HCT116 (cell line): ENCODE results near the gene STARD7. TPM values are rescaled to one million over a fixed set of nuclear protein-coding genes. Genes with fewer than 3 reads are reported as not detected.

Experiments
- ATAC-seq: fragments of 200-7000 bp; cut with Tn5 transposase; 2 replicates; pipeline ENCODE4 v1.9.1; 2020; ENCODE audit warnings: mild to moderate bottlenecking, moderate library complexity
- Bru-seq: library from RNA; stranded (reverse); fragments of 400-500 nt; gene quantifications from one replicate; lab custom pipeline; 2021; lab: Mats Ljungman, UMichigan
- BruChase-seq, 2 experiments: library from RNA; stranded (reverse); fragments of 400-500 nt; gene quantifications; one replicate each; lab custom pipeline; 2021; lab: Mats Ljungman, UMichigan
- BruUV-seq: library from RNA; stranded (reverse); fragments of 400-500 nt; replicated peaks from 2 replicates; lab custom pipeline; 2021; lab: Mats Ljungman, UMichigan
- CTCF ChIA-PET: fragments of 300-600 bp; sonication (Branson Sonifier 250); formaldehyde crosslinking; loops from one replicate; lab custom pipeline; 2021; ENCODE audit warnings: antibody characterized with exemption; lab: Charles Lee
- POLR2A ChIA-PET: fragments of 300-600, 350-600 bp; sonication (Branson Sonifier 250); formaldehyde crosslinking; loops from one replicate; lab custom pipeline; 2021; ENCODE audit warnings: antibody characterized with exemption; lab: Charles Lee
- RAD21 ChIA-PET, 2 experiments: fragments of 300-600 bp; sonication (Branson Sonifier 250); formaldehyde crosslinking; loops; one replicate each; lab custom pipeline; 2023; ENCODE audit warnings: low total read pairs in 2 of 2; ENCODE audit not compliant: uncharacterized antibody in 2 of 2, unreplicated experiment in 2 of 2, low non-redundant PET in 1 of 2; lab: Charles Lee
- DNase-seq: peaks from one replicate; pipeline ENCODE4 v3.0.0-alpha.2; 2010; ENCODE audit warnings: low read depth, low spot score
- H2AFZ ChIP-seq: fragments of 200-600 bp; shearing (Covaris generic), sonication (generic); 2 replicates; pipeline ENCODE4 v1.6.1; 2017; ENCODE audit warnings: low read depth, mixed run types, mixed read lengths, antibody characterized with exemption, low read length; ENCODE audit not compliant: poor library complexity, severe bottlenecking
- H3K27ac ChIP-seq: 2 replicates; pipeline ENCODE4 v1.5.1; 2012; ENCODE audit warnings: low read depth, low read length
- H3K27me3 ChIP-seq: fragments of 200-600 bp; sonication (generic); 2 replicates; pipeline ENCODE4 v1.6.1; 2016; ENCODE audit warnings: mixed run types, low read length, mixed read lengths; ENCODE audit not compliant: insufficient read depth
- H3K36me3 ChIP-seq, 2 experiments: fragments of 200-500 bp in 1 of 2; fragments of 200-600 bp in 1 of 2; sonication (Bioruptor generic) in 1 of 2; sonication (generic) in 1 of 2; 2 replicates each; pipeline versions ENCODE4 v1.5.1 to v1.6.1; 2014 to 2016; ENCODE audit warnings: low read length in 2 of 2, inconsistent platforms in 1 of 2, mixed read lengths in 1 of 2, mixed run types in 1 of 2; ENCODE audit not compliant: insufficient read depth in 2 of 2, control insufficient read depth in 1 of 2
- H3K4me1 ChIP-seq, 2 experiments: fragments of 200-600 bp in 1 of 2; sonication (generic) in 1 of 2; 2 replicates each; pipeline versions ENCODE4 v1.5.1 to v1.6.1; 2012 to 2017; ENCODE audit warnings: low read length in 2 of 2, inconsistent platforms in 1 of 2, mild to moderate bottlenecking in 1 of 2, mixed read lengths in 1 of 2, mixed run types in 1 of 2, moderate library complexity in 1 of 2; ENCODE audit not compliant: insufficient read depth in 2 of 2, control insufficient read depth in 1 of 2
- H3K4me2 ChIP-seq: fragments of 200-600 bp; sonication (generic); 2 replicates; pipeline ENCODE4 v1.6.1; 2017; ENCODE audit warnings: mixed run types, low read length, mixed read lengths
- H3K4me3 ChIP-seq, 2 experiments: fragments of 200-600 bp in 1 of 2; sonication (generic) in 1 of 2; replicated peaks in 1 of 2; 2 replicates each; pipeline ENCODE4 v1.5.1; 2011 to 2016; ENCODE audit warnings: low read length in 2 of 2, control low read depth in 1 of 2, low read depth in 1 of 2, mild to moderate bottlenecking in 1 of 2, mixed read lengths in 1 of 2, mixed run types in 1 of 2
- H3K79me2 ChIP-seq: fragments of 200-600 bp; sonication (generic); 2 replicates; pipeline ENCODE4 v1.6.1; 2017; ENCODE audit warnings: mild to moderate bottlenecking, mixed run types, low read length, moderate library complexity, mixed read lengths; ENCODE audit not compliant: insufficient read depth
- H3K9ac ChIP-seq: fragments of 200-600 bp; sonication (generic); 2 replicates; pipeline ENCODE4 v1.6.1; 2016; ENCODE audit warnings: low read length, mixed read lengths
- H3K9me2 ChIP-seq: fragments of 200-600 bp; sonication (generic), shearing (Covaris generic); 2 replicates; pipeline ENCODE4 v1.6.1; 2017; ENCODE audit warnings: mixed run types, mild to moderate bottlenecking, moderate library complexity; ENCODE audit not compliant: insufficient read depth
- H3K9me3 ChIP-seq, 2 experiments: fragments of 200-500 bp in 1 of 2; fragments of 200-600 bp in 1 of 2; sonication (Bioruptor generic) in 1 of 2; sonication (generic) in 1 of 2; 2 replicates each; pipeline ENCODE4 v1.6.1; 2014 to 2017; ENCODE audit warnings: low read length in 2 of 2, mixed read lengths in 2 of 2, inconsistent platforms in 1 of 2, low read depth in 1 of 2, mild to moderate bottlenecking in 1 of 2, mixed run types in 1 of 2, moderate library complexity in 1 of 2; ENCODE audit not compliant: control insufficient read depth in 1 of 2, insufficient read depth in 1 of 2
- H4K20me1 ChIP-seq: fragments of 200-600 bp; sonication (generic), shearing (Covaris generic); 2 replicates; pipeline ENCODE4 v1.6.1; 2017; ENCODE audit warnings: mixed run types, mild to moderate bottlenecking, moderate library complexity; ENCODE audit not compliant: insufficient read depth
- CBX3 ChIP-seq: IDR thresholded peaks from 2 replicates; pipeline ENCODE4 v1.6.1; 2012; ENCODE audit warnings: low read depth
- CEBPB ChIP-seq: IDR thresholded peaks from 2 replicates; pipeline ENCODE4 v1.6.1; 2012; ENCODE audit warnings: low read depth
- EGR1 ChIP-seq: IDR thresholded peaks from 2 replicates; pipeline ENCODE4 v1.6.1; 2012; ENCODE audit warnings: low read depth
- EZH2 ChIP-seq: fragments of 200-600 bp; sonication (generic); IDR thresholded peaks from 2 replicates; pipeline ENCODE4 v1.6.1; 2017; ENCODE audit warnings: antibody characterized with exemption, mixed run types
- EZH2phosphoT487 ChIP-seq: fragments of 200-600 bp; IDR thresholded peaks from 2 replicates; pipeline ENCODE4 v1.6.1; 2018; ENCODE audit warnings: antibody characterized with exemption, borderline replicate concordance
- POLR2A ChIP-seq: IDR thresholded peaks from 2 replicates; pipeline ENCODE4 v1.7.0; 2011; ENCODE audit warnings: borderline replicate concordance; ENCODE audit not compliant: insufficient read depth, insufficient read length; ENCODE audit errors: extremely low read depth
- POLR2AphosphoS5 ChIP-seq: IDR thresholded peaks from 2 replicates; pipeline ENCODE4 v1.6.1; 2011; ENCODE audit warnings: mild to moderate bottlenecking, low read depth, low read length, moderate library complexity
- RAD21 ChIP-seq: IDR thresholded peaks from 2 replicates; pipeline ENCODE4 v1.6.1; 2012; ENCODE audit warnings: low read depth, mild to moderate bottlenecking
- SIN3A ChIP-seq: IDR thresholded peaks from 2 replicates; pipeline ENCODE4 v1.6.1; 2012; ENCODE audit warnings: low read depth
- SP1 ChIP-seq: IDR thresholded peaks from 2 replicates; pipeline ENCODE4 v1.6.1; 2012; ENCODE audit warnings: low read depth
- TCF7L2 ChIP-seq: IDR thresholded peaks from 2 replicates; pipeline ENCODE4 v1.7.0; 2011; ENCODE audit warnings: borderline replicate concordance, inconsistent platforms; ENCODE audit not compliant: insufficient read depth, insufficient read length; ENCODE audit errors: extremely low read depth
- ZFX ChIP-seq: fragments of 450-650 bp; IDR thresholded peaks from 2 replicates; pipeline ENCODE4 v1.6.1; 2017
- intact Hi-C: fragments of 100-400 bp; cut with micrococcal nuclease; formaldehyde crosslinking; loops from 2 replicates; pipeline ENCODE4 v1.10.0; 2022
- long read RNA-seq: library from polyadenylated mRNA; unstranded; transcript quantifications from one replicate; pipeline ENCODE4 v2.0.0, GENCODE V29; 2021; ENCODE audit not compliant: unreplicated experiment
- polyA plus RNA-seq: library from polyadenylated mRNA; unstranded; fragments of >200 nt; gene quantifications from 2 replicates; pipeline ENCODE4 v1.2.1, GENCODE V29; 2012; ENCODE audit warnings: missing spikeins
- total RNA-seq: library from RNA; stranded (reverse); gene quantifications from one replicate; pipeline ENCODE4 v1.2.1, GENCODE V29; 2021; ENCODE audit not compliant: unreplicated experiment
- TF ChIP-seq, protein P1 (sequence below): IDR thresholded peaks from 2 replicates; pipeline ENCODE4 v1.6.1; 2012
- TF ChIP-seq, protein P2 (sequence below): IDR thresholded peaks from 2 replicates; pipeline ENCODE4 v1.6.1; 2012
- TF ChIP-seq, protein P3 (sequence below): IDR thresholded peaks from 2 replicates; pipeline ENCODE4 v1.6.1; 2012; ENCODE audit warnings: low read depth

Gene STARD7, protein sequence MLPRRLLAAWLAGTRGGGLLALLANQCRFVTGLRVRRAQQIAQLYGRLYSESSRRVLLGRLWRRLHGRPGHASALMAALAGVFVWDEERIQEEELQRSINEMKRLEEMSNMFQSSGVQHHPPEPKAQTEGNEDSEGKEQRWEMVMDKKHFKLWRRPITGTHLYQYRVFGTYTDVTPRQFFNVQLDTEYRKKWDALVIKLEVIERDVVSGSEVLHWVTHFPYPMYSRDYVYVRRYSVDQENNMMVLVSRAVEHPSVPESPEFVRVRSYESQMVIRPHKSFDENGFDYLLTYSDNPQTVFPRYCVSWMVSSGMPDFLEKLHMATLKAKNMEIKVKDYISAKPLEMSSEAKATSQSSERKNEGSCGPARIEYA
- total RNA-seq (160 TPM), Bru-seq, nascent RNA (percentile 93 among the genes with signal in this experiment), BruChase-seq, experiment 1, labeled RNA remaining after a 6-hour chase (percentile 98 among the genes with signal in this experiment), BruChase-seq, experiment 2, labeled RNA remaining after a 2-hour chase (percentile 96 among the genes with signal in this experiment)
- 53.5 and 64.4 TPM in 2 replicates for polyA plus RNA-seq
- long read RNA-seq, transcript STARD7-201 (8 exons, 3,368 nt): major isoform, 679 of 757 reads
- long read RNA-seq, partial matches to known transcripts: 11 of 757 reads
- long read RNA-seq, other reads (novel, unspliced or antisense): 67 of 757 reads

DNA sequence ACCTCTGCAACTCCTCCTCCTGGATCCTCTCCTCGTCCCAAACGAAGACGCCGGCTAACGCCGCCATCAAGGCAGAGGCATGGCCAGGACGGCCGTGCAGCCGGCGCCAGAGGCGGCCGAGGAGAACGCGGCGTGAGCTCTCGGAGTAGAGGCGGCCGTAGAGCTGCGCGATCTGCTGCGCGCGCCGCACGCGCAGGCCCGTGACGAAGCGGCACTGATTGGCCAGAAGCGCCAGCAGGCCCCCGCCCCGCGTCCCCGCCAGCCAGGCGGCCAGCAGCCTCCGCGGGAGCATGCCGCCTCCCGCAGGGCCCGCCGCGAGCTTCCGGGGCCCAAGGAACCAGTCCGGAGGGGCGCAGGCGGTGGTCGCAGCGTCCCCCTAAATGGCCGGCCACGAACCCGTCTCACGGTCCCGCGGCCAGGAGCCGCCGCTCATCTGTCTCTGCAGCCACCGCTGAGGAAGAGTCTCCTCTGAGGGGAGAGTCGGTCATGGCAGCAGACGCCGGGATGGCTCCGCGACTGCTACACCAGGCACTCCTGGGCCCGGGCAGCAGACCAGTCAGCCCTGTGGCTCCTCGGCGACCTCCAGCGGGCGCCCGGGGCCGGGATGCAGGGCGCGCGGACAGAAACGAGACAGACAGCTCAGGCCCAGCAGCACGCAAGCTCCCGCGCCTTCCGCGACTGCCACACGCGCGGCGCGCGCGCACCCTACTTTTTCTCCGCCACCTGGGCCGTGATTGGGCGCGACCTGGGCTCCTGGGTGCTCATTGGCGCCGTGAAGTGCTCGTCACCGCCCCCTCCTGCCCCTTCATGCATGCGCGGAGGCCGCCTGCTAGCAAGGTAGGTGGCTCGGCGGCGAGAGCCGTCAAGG, at the start of gene STARD7:
TSS of gene STARD7 (minus strand) at position 685 of the 868 bp plus-strand sequence. CDS start at position 292, 393 bp downstream.
- Histone ChIP-seq H3K4me2 (peak within 1 kb of the TSS; percentile 87), H3K4me1 (peaks cover 14 to 30% of the 10 kb centered on the region in 2 experiments), H3K27ac (peak within 1 kb of the TSS; percentile 99), H3K4me3 (peak within 1 kb of the TSS; percentile 78 to 97)
- TF ChIP-seq EZH2phosphoT487 (no peak), CBX3 (no peak), EGR1 (peak; percentile 91), POLR2A (peak; percentile 81), SIN3A (no peak; the same call in 1 of the 2 replicates), EZH2 (no peak), POLR2AphosphoS5 (peak; percentile 87), ZFX (peak; percentile 89), CEBPB (no peak), TCF7L2 (peak; percentile 60), RAD21 (no peak), SP1 (peak; percentile 97)
- TF ChIP-seq, protein P1, sequence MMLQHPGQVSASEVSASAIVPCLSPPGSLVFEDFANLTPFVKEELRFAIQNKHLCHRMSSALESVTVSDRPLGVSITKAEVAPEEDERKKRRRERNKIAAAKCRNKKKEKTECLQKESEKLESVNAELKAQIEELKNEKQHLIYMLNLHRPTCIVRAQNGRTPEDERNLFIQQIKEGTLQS: no peak
- TF ChIP-seq, protein P2, sequence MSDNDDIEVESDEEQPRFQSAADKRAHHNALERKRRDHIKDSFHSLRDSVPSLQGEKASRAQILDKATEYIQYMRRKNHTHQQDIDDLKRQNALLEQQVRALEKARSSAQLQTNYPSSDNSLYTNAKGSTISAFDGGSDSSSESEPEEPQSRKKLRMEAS: peak; percentile 89
- TF ChIP-seq, protein P3, sequence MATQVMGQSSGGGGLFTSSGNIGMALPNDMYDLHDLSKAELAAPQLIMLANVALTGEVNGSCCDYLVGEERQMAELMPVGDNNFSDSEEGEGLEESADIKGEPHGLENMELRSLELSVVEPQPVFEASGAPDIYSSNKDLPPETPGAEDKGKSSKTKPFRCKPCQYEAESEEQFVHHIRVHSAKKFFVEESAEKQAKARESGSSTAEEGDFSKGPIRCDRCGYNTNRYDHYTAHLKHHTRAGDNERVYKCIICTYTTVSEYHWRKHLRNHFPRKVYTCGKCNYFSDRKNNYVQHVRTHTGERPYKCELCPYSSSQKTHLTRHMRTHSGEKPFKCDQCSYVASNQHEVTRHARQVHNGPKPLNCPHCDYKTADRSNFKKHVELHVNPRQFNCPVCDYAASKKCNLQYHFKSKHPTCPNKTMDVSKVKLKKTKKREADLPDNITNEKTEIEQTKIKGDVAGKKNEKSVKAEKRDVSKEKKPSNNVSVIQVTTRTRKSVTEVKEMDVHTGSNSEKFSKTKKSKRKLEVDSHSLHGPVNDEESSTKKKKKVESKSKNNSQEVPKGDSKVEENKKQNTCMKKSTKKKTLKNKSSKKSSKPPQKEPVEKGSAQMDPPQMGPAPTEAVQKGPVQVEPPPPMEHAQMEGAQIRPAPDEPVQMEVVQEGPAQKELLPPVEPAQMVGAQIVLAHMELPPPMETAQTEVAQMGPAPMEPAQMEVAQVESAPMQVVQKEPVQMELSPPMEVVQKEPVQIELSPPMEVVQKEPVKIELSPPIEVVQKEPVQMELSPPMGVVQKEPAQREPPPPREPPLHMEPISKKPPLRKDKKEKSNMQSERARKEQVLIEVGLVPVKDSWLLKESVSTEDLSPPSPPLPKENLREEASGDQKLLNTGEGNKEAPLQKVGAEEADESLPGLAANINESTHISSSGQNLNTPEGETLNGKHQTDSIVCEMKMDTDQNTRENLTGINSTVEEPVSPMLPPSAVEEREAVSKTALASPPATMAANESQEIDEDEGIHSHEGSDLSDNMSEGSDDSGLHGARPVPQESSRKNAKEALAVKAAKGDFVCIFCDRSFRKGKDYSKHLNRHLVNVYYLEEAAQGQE: no peak
- TF ChIP-seq, all 23 proteins: peak for 7
- Histone ChIP-seq H3K9ac (peak within 1 kb of the TSS; percentile 96), H3K9me2 (no peaks in the 10 kb centered on the region), H3K79me2 (peaks cover 62% of the 10 kb centered on the region), H4K20me1 (peaks cover 34% of the 10 kb centered on the region; the same call in 1 of the 2 replicates), H3K9me3 (no peaks in the 10 kb centered on the region), H3K27me3 (no peaks in the 10 kb centered on the region), H3K36me3 (0 out of 4 replicates have a peak, but pooled peaks cover 0 to 2% of the 10 kb centered on the region in 2 experiments), H2AFZ (no peak within 1 kb of the TSS)
- ChIA-PET CTCF (interaction anchor here (1.1 to 2.0 kb wide), 5 partner anchors 34 to 216 kb away, joined by 4 to 12 read pairs (median 5); partner anchors contain the start of gene ASTL), RAD21 (interaction anchor here in 1 of 2 experiments (1.2 kb wide), 1 partner anchor 52 kb away, joined by 3 read pairs; no protein-coding TSS in a partner anchor), POLR2A (interaction anchor here (0.7 to 1.7 kb wide), 10 partner anchors 9 to 216 kb away, joined by 3 to 9 read pairs (median 3); partner anchors contain the start of genes ASTL and NCAPH)
- ATAC-seq (peak; percentile 92), DNase-seq (peak; percentile 97)
- BruUV-seq: no TSS peak
- intact Hi-C loops: loop anchor here (2.0 kb wide), 1 partner anchor 52 kb away; no protein-coding TSS in a partner anchor
